Panc1 (cell line): ENCODE data around the gene EVI2A.

ENCODE experiments used
- TF ChIP-seq, protein P1 (sequence below): fragments of 450-650 bp; IDR thresholded peaks from 2 replicates; pipeline ENCODE4 v1.5.1; 2017; ENCODE audit warnings: mild to moderate bottlenecking
- TF ChIP-seq, protein P2 (sequence below), 2 experiments: IDR thresholded peaks; 2 replicates each; pipeline ENCODE4 v1.6.1; 2011 to 2012; ENCODE audit warnings: low read depth in 2 of 2, control low read depth in 1 of 2, low read length in 1 of 2, mild to moderate bottlenecking in 1 of 2, moderate library complexity in 1 of 2; ENCODE audit not compliant: insufficient read depth in 1 of 2

- TF ChIP-seq, protein P1, sequence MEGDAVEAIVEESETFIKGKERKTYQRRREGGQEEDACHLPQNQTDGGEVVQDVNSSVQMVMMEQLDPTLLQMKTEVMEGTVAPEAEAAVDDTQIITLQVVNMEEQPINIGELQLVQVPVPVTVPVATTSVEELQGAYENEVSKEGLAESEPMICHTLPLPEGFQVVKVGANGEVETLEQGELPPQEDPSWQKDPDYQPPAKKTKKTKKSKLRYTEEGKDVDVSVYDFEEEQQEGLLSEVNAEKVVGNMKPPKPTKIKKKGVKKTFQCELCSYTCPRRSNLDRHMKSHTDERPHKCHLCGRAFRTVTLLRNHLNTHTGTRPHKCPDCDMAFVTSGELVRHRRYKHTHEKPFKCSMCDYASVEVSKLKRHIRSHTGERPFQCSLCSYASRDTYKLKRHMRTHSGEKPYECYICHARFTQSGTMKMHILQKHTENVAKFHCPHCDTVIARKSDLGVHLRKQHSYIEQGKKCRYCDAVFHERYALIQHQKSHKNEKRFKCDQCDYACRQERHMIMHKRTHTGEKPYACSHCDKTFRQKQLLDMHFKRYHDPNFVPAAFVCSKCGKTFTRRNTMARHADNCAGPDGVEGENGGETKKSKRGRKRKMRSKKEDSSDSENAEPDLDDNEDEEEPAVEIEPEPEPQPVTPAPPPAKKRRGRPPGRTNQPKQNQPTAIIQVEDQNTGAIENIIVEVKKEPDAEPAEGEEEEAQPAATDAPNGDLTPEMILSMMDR = no peak
- TF ChIP-seq, protein P2, sequence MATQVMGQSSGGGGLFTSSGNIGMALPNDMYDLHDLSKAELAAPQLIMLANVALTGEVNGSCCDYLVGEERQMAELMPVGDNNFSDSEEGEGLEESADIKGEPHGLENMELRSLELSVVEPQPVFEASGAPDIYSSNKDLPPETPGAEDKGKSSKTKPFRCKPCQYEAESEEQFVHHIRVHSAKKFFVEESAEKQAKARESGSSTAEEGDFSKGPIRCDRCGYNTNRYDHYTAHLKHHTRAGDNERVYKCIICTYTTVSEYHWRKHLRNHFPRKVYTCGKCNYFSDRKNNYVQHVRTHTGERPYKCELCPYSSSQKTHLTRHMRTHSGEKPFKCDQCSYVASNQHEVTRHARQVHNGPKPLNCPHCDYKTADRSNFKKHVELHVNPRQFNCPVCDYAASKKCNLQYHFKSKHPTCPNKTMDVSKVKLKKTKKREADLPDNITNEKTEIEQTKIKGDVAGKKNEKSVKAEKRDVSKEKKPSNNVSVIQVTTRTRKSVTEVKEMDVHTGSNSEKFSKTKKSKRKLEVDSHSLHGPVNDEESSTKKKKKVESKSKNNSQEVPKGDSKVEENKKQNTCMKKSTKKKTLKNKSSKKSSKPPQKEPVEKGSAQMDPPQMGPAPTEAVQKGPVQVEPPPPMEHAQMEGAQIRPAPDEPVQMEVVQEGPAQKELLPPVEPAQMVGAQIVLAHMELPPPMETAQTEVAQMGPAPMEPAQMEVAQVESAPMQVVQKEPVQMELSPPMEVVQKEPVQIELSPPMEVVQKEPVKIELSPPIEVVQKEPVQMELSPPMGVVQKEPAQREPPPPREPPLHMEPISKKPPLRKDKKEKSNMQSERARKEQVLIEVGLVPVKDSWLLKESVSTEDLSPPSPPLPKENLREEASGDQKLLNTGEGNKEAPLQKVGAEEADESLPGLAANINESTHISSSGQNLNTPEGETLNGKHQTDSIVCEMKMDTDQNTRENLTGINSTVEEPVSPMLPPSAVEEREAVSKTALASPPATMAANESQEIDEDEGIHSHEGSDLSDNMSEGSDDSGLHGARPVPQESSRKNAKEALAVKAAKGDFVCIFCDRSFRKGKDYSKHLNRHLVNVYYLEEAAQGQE (IDR thresholded peaks at IDR 0.05; ENCODE audit: insufficient read depth in 1 of 2, low read depth in 2 of 2, low read length in 1 of 2) = no peak
Measured at GRCh38 chr17:31327534-31328159, 6.2 kb upstream of the EVI2A start.
